PC-9 (cell line): ENCODE measurements around the gene MRPL48. TPM values are rescaled to one million over a fixed set of nuclear protein-coding genes. Genes with fewer than 3 reads are reported as not detected.

ENCODE experiments used
- BruUV-seq: library from RNA; stranded (reverse); fragments of 400-500 nt; replicated peaks from 2 replicates; lab custom pipeline; 2021; lab: Mats Ljungman, UMichigan
- CTCF ChIA-PET: fragments of 300-600 bp; sonication (Branson Sonifier 250); formaldehyde crosslinking; loops from one replicate; lab custom pipeline; 2022; ENCODE audit warnings: antibody characterized with exemption; lab: Charles Lee
- POLR2A ChIA-PET: fragments of 300-600 bp; sonication (Branson Sonifier 250); formaldehyde crosslinking; loops from one replicate; lab custom pipeline; 2022; ENCODE audit warnings: antibody characterized with exemption; ENCODE audit not compliant: unreplicated experiment; lab: Charles Lee
- DNase-seq, 2 experiments: peaks; one replicate each; pipeline versions ENCODE4 v3.0.0 to v3.0.0-alpha.2; 2015 to 2022; ENCODE audit warnings: mixed read lengths in 1 of 2
- H2AFZ ChIP-seq: fragments of 200-600 bp; sonication (generic); 2 replicates; pipeline ENCODE4 v1.8.1; 2017; ENCODE audit warnings: antibody characterized with exemption
- H3F3A ChIP-seq: fragments of 200-600 bp; sonication (generic); 2 replicates; pipeline ENCODE4 v1.8.1; 2017; ENCODE audit warnings: antibody characterized with exemption, mild to moderate bottlenecking, low read depth; ENCODE audit not compliant: insufficient read depth
- H3K27ac ChIP-seq: fragments of 200-600 bp; sonication (generic); 2 replicates; pipeline ENCODE4 v1.6.1; 2016; ENCODE audit warnings: mixed run types
- H3K27me3 ChIP-seq: fragments of 200-600 bp; sonication (generic); 2 replicates; pipeline ENCODE4 v1.6.1; 2016; ENCODE audit warnings: low read depth, mixed run types; ENCODE audit not compliant: insufficient read depth
- H3K36me3 ChIP-seq: fragments of 200-600 bp; sonication (generic); 2 replicates; pipeline ENCODE4 v1.6.1; 2016; ENCODE audit warnings: low read depth, mixed run types
- H3K4me1 ChIP-seq: fragments of 200-600 bp; sonication (generic); replicated peaks from 2 replicates; pipeline ENCODE4 v1.6.1; 2016; ENCODE audit warnings: mixed run types; ENCODE audit not compliant: insufficient read depth
- H3K4me2 ChIP-seq: fragments of 200-600 bp; sonication (generic); 2 replicates; pipeline ENCODE4 v1.6.1; 2017; ENCODE audit warnings: mixed run types
- H3K4me3 ChIP-seq: fragments of 200-600 bp; sonication (generic); 2 replicates; pipeline ENCODE4 v1.6.1; 2016; ENCODE audit warnings: mixed run types
- H3K79me2 ChIP-seq: fragments of 200-600 bp; sonication (generic); 2 replicates; pipeline ENCODE4 v1.6.1; 2017; ENCODE audit warnings: low read depth, mixed run types
- H3K9me2 ChIP-seq: fragments of 200-600 bp; sonication (generic); 2 replicates; pipeline ENCODE4 v1.8.1; 2017; ENCODE audit warnings: mild to moderate bottlenecking; ENCODE audit not compliant: insufficient read depth
- H3K9me3 ChIP-seq: fragments of 200-600 bp; sonication (generic); 2 replicates; pipeline ENCODE4 v1.8.1; 2016; ENCODE audit warnings: low read depth; ENCODE audit not compliant: insufficient read depth
- H4K20me1 ChIP-seq: fragments of 200-600 bp; sonication (generic); 2 replicates; pipeline ENCODE4 v1.8.1; 2017; ENCODE audit not compliant: insufficient read depth
- EZH2 ChIP-seq: fragments of 200-600 bp; sonication (generic); IDR thresholded peaks from 2 replicates; pipeline ENCODE4 v1.8.0; 2017; ENCODE audit warnings: antibody characterized with exemption, low read depth
- intact Hi-C: fragments of 100-400 bp; cut with micrococcal nuclease; formaldehyde crosslinking; loops from one replicate; pipeline ENCODE4 v1.10.0; 2022; ENCODE audit not compliant: unreplicated experiment
- total RNA-seq: library from RNA; stranded (reverse); gene quantifications from 2 replicates; pipeline ENCODE4 v1.2.3, GENCODE V29; 2021
- TF ChIP-seq, protein P1 (sequence below): fragments of 200-600 bp; sonication (generic); conservative IDR thresholded peaks from 2 replicates; pipeline ENCODE4 v1.6.1; 2017; ENCODE audit warnings: mixed run types, antibody characterized with exemption, mild to moderate bottlenecking, moderate library complexity

MRPL48 gene
- total RNA-seq, 1 experiment from 2014 or later, result 64.5 TPM

- CTCF ChIA-PET, result interaction anchor here (0.7 kb wide), 1 partner anchor 90 kb away, joined by 8 read pairs; no protein-coding TSS in a partner anchor
- no peak for DNase-seq
- Histone ChIP-seq H3K27me3 (no peaks in the 10 kb centered on the region), H3F3A (no peaks in the 10 kb centered on the region), H3K36me3 (no peaks in the 10 kb centered on the region; the same call in 1 of the 2 replicates), H3K27ac (no peak overlapping the region), H2AFZ (no peak overlapping the region), H3K4me2 (no peak overlapping the region), H3K9me2 (no peaks in the 10 kb centered on the region), H3K4me3 (no peak overlapping the region), H3K9me3 (no peaks in the 10 kb centered on the region), H3K4me1 (0 out of 2 replicates have a peak, but pooled peaks cover 2% of the 10 kb centered on the region), H3K79me2 (peaks cover 93% of the 10 kb centered on the region), H4K20me1 (peaks cover 70% of the 10 kb centered on the region)
- TF ChIP-seq EZH2, result no peak
- TF ChIP-seq, protein P1, sequence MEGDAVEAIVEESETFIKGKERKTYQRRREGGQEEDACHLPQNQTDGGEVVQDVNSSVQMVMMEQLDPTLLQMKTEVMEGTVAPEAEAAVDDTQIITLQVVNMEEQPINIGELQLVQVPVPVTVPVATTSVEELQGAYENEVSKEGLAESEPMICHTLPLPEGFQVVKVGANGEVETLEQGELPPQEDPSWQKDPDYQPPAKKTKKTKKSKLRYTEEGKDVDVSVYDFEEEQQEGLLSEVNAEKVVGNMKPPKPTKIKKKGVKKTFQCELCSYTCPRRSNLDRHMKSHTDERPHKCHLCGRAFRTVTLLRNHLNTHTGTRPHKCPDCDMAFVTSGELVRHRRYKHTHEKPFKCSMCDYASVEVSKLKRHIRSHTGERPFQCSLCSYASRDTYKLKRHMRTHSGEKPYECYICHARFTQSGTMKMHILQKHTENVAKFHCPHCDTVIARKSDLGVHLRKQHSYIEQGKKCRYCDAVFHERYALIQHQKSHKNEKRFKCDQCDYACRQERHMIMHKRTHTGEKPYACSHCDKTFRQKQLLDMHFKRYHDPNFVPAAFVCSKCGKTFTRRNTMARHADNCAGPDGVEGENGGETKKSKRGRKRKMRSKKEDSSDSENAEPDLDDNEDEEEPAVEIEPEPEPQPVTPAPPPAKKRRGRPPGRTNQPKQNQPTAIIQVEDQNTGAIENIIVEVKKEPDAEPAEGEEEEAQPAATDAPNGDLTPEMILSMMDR, result no peak
- no TSS peak for BruUV-seq
- intact Hi-C loops, result no loop called here
- POLR2A ChIA-PET, result interaction anchor here (0.6 to 0.7 kb wide), 3 partner anchors 14 to 645 kb away, joined by 6 to 17 read pairs (median 17); no protein-coding TSS in a partner anchor
Measured at GRCh38 chr11:73752216-73752867, 35.3 kb upstream of the MRPL48 start.

DNA sequence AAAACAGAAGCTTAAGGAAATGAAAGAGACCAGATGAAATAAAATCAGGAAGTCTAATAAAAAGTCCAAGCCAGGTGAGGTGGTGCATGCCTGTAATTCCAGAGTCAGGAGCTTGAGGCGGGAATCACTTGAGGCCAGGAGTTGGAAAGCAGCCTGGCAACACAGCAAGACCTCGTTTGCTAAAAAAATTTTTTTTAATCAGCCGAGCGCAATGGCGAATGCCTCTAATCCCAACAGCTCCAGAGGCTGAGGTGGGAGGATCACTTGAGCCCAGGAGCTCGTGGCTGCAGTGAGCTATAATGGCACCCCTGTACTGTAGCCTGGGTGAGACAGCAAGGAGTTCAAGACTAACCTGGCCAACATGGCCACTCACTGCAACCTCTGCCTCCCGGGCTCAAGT, 34.8 kb upstream of the MRPL48 start:
- CTCF ChIA-PET, result interaction anchor here (0.7 kb wide), 1 partner anchor 91 kb away, joined by 8 read pairs; no protein-coding TSS in a partner anchor
- no peak overlapping the region for H2AFZ ChIP-seq
- no peaks in the 10 kb centered on the region for H3F3A ChIP-seq
- no peak overlapping the region for H3K4me3 ChIP-seq
- no TSS peak for BruUV-seq
- intact Hi-C loops, result no loop called here
- no peaks in the 10 kb centered on the region for H3K27me3 ChIP-seq
- POLR2A ChIA-PET, result interaction anchor here (0.6 to 0.7 kb wide), 4 partner anchors 15 to 644 kb away, joined by 3 to 17 read pairs (median 12); partner anchors contain the start of gene PPME1
- peaks cover 65% of the 10 kb centered on the region for H4K20me1 ChIP-seq
- no peak for DNase-seq
- H3K9me2 ChIP-seq, result no peaks in the 10 kb centered on the region
- no peak overlapping the region for H3K4me2 ChIP-seq
- H3K9me3 ChIP-seq, result no peaks in the 10 kb centered on the region
- no peaks in the 10 kb centered on the region; the same call in 1 of the 2 replicates for H3K36me3 ChIP-seq
- peaks cover 8% of the 10 kb centered on the region; the same call in 1 of the 2 replicates for H3K4me1 ChIP-seq
- TF ChIP-seq, protein P1, result no peak
- TF ChIP-seq EZH2, result no peak
- H3K79me2 ChIP-seq, result peaks cover 94% of the 10 kb centered on the region
- H3K27ac ChIP-seq, result no peak overlapping the region

DNA sequence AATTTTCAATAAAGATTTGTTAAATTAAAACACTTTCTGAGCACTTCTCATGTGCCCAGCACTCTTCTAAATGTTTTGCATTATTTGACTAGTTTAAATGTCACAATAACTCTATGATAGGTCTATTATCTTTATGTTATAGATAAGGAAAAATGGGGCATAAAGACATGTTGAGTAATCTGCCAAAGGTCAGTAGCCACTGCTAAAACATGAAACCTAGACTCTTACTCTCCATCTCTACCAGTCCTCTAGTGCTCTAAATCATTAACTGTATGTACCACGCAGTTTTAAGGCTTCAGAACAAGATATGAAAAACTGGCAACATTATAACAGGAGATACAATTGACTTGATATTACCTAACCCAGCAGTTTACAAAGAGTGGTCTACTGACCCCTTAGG, 33.7 kb upstream of the MRPL48 start:
- POLR2A ChIA-PET, result interaction anchor here (0.7 kb wide), 1 partner anchor 50 kb away, joined by 5 read pairs; no protein-coding TSS in a partner anchor
- H4K20me1 ChIP-seq, result peaks cover 65% of the 10 kb centered on the region
- intact Hi-C loops, result no loop called here
- TF ChIP-seq EZH2, result no peak
- no peaks in the 10 kb centered on the region for H3K9me3 ChIP-seq
- no peak overlapping the region for H3K4me2 ChIP-seq
- no peak overlapping the region for H3K4me3 ChIP-seq
- H2AFZ ChIP-seq, result no peak overlapping the region
- H3K27ac ChIP-seq, result no peak overlapping the region
- peaks cover 18% of the 10 kb centered on the region for H3K4me1 ChIP-seq
- H3K36me3 ChIP-seq, result no peaks in the 10 kb centered on the region; the same call in 1 of the 2 replicates
- H3K27me3 ChIP-seq, result no peaks in the 10 kb centered on the region
- no peak for DNase-seq
- H3F3A ChIP-seq, result no peaks in the 10 kb centered on the region
- H3K79me2 ChIP-seq, result peaks cover 94% of the 10 kb centered on the region
- CTCF ChIA-PET, result no interaction called here
- no peaks in the 10 kb centered on the region for H3K9me2 ChIP-seq
- BruUV-seq, result no TSS peak
